Measurements from ENCODE around the gene SLITRK4. TPM values are rescaled to one million over a fixed set of nuclear protein-coding genes. Genes with fewer than 3 reads are reported as not detected.

SLITRK4 gene, protein sequence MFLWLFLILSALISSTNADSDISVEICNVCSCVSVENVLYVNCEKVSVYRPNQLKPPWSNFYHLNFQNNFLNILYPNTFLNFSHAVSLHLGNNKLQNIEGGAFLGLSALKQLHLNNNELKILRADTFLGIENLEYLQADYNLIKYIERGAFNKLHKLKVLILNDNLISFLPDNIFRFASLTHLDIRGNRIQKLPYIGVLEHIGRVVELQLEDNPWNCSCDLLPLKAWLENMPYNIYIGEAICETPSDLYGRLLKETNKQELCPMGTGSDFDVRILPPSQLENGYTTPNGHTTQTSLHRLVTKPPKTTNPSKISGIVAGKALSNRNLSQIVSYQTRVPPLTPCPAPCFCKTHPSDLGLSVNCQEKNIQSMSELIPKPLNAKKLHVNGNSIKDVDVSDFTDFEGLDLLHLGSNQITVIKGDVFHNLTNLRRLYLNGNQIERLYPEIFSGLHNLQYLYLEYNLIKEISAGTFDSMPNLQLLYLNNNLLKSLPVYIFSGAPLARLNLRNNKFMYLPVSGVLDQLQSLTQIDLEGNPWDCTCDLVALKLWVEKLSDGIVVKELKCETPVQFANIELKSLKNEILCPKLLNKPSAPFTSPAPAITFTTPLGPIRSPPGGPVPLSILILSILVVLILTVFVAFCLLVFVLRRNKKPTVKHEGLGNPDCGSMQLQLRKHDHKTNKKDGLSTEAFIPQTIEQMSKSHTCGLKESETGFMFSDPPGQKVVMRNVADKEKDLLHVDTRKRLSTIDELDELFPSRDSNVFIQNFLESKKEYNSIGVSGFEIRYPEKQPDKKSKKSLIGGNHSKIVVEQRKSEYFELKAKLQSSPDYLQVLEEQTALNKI
- 0.02 TPM in 1 of 5 replicates, not detected in the others for total RNA-seq (2022; extraction: Qiagen RNA extraction)

DNA sequence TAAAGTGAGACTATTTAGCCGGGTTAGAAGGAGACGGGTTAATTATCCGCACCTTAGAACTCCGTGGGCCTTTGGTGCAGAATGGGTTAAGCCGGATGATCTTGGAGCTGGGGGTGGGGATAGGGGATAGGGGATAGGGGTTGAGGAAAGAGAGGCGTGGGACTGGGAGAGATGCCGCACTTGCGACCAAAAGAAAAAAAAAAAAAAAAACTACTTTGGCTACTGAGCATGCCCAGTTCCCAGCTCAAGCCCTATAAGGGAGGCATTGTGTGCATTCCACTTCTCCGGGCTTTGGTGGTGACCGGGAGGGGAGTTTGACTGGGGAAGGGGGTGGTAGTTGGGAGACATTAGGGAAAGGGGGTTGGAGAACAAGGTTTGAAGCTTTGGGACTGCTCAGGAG, at the start of gene SLITRK4:
Gene SLITRK4, minus strand, starts transcription at position 187 of the 400 bp plus-strand sequence. CDS start 4,993 bp downstream, outside the sequence.

Other genes with a start within 250 kb of the SLITRK4 start
- gene SPANXN3, start 118.6 kb downstream of the SLITRK4 start, total RNA-seq (2022; extraction: Qiagen RNA extraction): not detected in 5 replicates
- gene SPANXN2, start 84.7 kb upstream of the SLITRK4 start, total RNA-seq (2022; extraction: Qiagen RNA extraction): not detected in 5 replicates
- not detected in 5 replicates for gene UBE2NL, start 248.0 kb upstream of the SLITRK4 start, total RNA-seq (2022; extraction: Qiagen RNA extraction)